Measurements from ENCODE around the gene PRSS57.

DNA sequence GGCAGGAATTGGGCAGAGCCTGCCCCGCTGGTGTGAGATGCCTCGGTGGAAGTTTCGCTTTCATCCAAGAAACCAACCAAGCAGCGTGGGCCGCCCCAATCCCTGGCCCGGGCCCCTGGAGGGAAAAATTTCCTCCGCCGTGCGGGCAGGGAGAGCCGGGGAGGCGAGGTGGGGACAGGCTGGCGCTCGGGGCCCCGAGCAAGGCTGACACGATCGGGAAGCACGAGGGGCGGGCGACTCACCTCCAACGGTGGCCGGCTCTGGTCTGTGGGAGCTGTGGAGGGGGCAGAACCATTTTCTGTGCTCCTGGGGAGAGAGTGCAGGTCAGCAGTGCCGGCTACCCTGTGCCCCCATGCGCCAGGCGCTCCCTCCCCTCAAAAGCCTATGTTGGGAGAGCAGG, 43.3 kb downstream of the PRSS57 start:
- TF ChIP-seq, protein P1, sequence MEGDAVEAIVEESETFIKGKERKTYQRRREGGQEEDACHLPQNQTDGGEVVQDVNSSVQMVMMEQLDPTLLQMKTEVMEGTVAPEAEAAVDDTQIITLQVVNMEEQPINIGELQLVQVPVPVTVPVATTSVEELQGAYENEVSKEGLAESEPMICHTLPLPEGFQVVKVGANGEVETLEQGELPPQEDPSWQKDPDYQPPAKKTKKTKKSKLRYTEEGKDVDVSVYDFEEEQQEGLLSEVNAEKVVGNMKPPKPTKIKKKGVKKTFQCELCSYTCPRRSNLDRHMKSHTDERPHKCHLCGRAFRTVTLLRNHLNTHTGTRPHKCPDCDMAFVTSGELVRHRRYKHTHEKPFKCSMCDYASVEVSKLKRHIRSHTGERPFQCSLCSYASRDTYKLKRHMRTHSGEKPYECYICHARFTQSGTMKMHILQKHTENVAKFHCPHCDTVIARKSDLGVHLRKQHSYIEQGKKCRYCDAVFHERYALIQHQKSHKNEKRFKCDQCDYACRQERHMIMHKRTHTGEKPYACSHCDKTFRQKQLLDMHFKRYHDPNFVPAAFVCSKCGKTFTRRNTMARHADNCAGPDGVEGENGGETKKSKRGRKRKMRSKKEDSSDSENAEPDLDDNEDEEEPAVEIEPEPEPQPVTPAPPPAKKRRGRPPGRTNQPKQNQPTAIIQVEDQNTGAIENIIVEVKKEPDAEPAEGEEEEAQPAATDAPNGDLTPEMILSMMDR (IDR thresholded peaks at IDR 0.05): no peak
- TF ChIP-seq POLR2A (IDR thresholded peaks at IDR 0.05): no peak
